Measurements from ENCODE around the gene RFX6. TPM values are rescaled to one million over a fixed set of nuclear protein-coding genes. Genes with fewer than 3 reads are reported as not detected.
A peak's percentile ranks its signal among the peaks of the same experiment; 100 is the strongest.

Gene RFX6
- total RNA-seq, 2 experiments from 2014 or later = not detected

DNA sequence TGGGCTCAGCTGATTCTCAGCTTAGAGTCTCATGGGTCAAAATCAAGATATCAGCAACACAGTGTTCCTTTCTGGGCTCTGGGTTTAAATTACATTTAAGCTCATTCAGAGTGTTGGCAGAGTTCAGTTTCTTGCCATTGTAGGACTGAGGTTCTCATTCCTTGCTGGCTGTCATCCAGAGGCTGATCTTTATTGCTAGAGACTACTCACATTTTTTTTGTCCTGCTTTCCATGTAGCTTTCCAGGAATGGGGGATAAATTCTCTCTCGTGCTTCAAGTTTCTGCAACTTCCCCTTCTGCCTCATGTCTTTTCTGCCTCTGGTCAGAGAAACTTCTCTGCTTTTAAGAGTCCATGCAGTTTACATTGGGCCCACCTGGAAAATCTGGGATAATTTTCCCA, 86.9 kb downstream of the RFX6 start:
- Histone ChIP-seq H3K4me1 (ENCODE audit: insufficient read depth, low read length) (no peaks in the 10 kb centered on the region), H3K27ac (ENCODE audit: low read depth in 1 of 2, low read length in 2 of 2) (no peak overlapping the region), H3K36me3 (ENCODE audit: insufficient read depth, low read length) (no peaks in the 10 kb centered on the region), H3K27me3 (ENCODE audit: control insufficient read depth in 1 of 2, insufficient read depth in 2 of 2, low read length in 2 of 2) (no peaks in the 10 kb centered on the region), H3K9me3 (ENCODE audit: control insufficient read depth in 1 of 2, insufficient read depth in 1 of 2, low read length in 2 of 2) (no peaks in the 10 kb centered on the region), H3K4me3 (ENCODE audit: low read length) (no peak overlapping the region)
- H3K9me3 Mint-ChIP-seq = no peaks in the 10 kb centered on the region
- H3K36me3 Mint-ChIP-seq (ENCODE audit: low read depth) = no peaks in the 10 kb centered on the region
- H3K4me1 Mint-ChIP-seq (ENCODE audit: low read depth) = no peaks in the 10 kb centered on the region
- no peak overlapping the region for H3K27ac Mint-ChIP-seq
- intact Hi-C loops (cut with DNase I, micrococcal nuclease) = no loop called here
- TF ChIP-seq CTCF (IDR thresholded peaks at IDR 0.05) = no peak
- no peak for DNase-seq
- H3K27me3 Mint-ChIP-seq = peaks cover 9% of the 10 kb centered on the region
- no peak for ATAC-seq (ENCODE audit: poor library complexity)
- H3K4me3 Mint-ChIP-seq = no peak overlapping the region
- CTCF ChIA-PET = interaction anchor here (1.1 kb wide), 1 partner anchor 9 kb away, joined by 3 read pairs; no protein-coding TSS in a partner anchor
- POLR2A ChIA-PET = no interaction called here

DNA sequence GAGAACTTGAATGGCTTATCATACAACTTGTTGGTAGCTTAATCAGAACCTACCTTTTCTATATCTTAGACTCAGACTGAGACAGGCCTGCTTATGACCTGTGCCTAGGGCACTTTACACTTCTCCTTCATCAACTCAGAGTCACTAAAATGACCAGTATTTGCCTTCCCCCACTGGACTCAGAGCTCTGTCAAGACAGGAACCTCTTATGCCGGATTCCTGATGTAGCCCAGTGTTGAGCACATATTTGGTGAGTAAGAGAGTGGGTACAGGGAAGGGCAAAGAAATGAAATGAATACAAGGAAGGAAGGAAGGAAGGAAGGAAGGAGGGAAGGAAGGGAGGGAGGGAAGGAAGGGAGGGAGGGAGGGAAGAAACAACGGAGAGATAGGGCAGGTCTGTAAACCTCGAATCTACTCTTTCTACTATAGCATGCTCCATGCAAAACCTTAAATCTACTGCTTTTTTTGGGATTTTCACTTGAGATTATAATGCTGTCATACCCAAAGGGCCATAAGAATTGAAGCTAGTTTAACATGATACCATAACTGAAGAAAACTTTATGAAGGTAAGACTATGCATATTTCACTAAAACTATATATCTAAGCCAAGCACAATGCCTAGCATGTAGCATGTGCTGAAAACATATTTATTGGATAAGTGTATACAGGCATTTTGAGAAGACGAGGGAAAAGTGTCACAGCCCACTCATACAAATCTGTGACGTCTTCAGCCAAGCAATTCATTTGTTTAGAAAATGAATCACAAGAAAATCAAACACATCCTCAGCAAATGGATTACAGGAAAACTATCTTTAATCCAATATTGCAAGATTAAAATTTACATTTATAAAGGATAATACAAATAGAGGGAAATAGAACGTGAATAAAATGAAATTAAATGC, 89.9 kb downstream of the RFX6 start:
- TF ChIP-seq CTCF (IDR thresholded peaks at IDR 0.05) = no peak
- no peaks in the 10 kb centered on the region for H3K4me1 ChIP-seq (ENCODE audit: insufficient read depth, low read length)
- DNase-seq (no peak), ATAC-seq (ENCODE audit: poor library complexity) (no peak)
- Mint-ChIP-seq H3K36me3 (ENCODE audit: low read depth) (no peaks in the 10 kb centered on the region), H3K4me1 (ENCODE audit: low read depth) (no peaks in the 10 kb centered on the region), H3K27ac (no peak overlapping the region), H3K9me3 (no peaks in the 10 kb centered on the region), H3K4me3 (no peak overlapping the region), H3K27me3 (peaks cover 12% of the 10 kb centered on the region)
- no peak overlapping the region for H3K27ac ChIP-seq (ENCODE audit: low read depth in 1 of 2, low read length in 2 of 2)
- ChIA-PET CTCF (interaction anchor here (1.3 kb wide), 1 partner anchor 11 kb away, joined by 3 read pairs; no protein-coding TSS in a partner anchor), POLR2A (no interaction called here)
- H3K36me3 ChIP-seq (ENCODE audit: insufficient read depth, low read length) = no peaks in the 10 kb centered on the region
- intact Hi-C loops (cut with DNase I, micrococcal nuclease) = no loop called here
- no peaks in the 10 kb centered on the region for H3K27me3 ChIP-seq (ENCODE audit: control insufficient read depth in 1 of 2, insufficient read depth in 2 of 2, low read length in 2 of 2)
- no peak overlapping the region for H3K4me3 ChIP-seq (ENCODE audit: low read length)
- H3K9me3 ChIP-seq (ENCODE audit: control insufficient read depth in 1 of 2, insufficient read depth in 1 of 2, low read length in 2 of 2) = no peaks in the 10 kb centered on the region

GRCh38 chr6:116969211-116969863, 92.3 kb downstream of the RFX6 start:
- peak; percentile 46 for TF ChIP-seq CTCF (IDR thresholded peaks at IDR 0.05)
- ATAC-seq (ENCODE audit: poor library complexity) (no peak), DNase-seq (peak in 3 of 14 experiments; percentile 17 to 27 (median 22))
- ChIA-PET POLR2A (no interaction called here), CTCF (no interaction called here)
- Mint-ChIP-seq H3K27ac (no peak overlapping the region), H3K4me3 (no peak overlapping the region), H3K36me3 (ENCODE audit: low read depth) (no peaks in the 10 kb centered on the region), H3K9me3 (no peaks in the 10 kb centered on the region), H3K27me3 (peaks cover 12% of the 10 kb centered on the region), H3K4me1 (ENCODE audit: low read depth) (no peaks in the 10 kb centered on the region)
- Histone ChIP-seq H3K4me3 (ENCODE audit: low read length) (no peak overlapping the region), H3K27me3 (ENCODE audit: control insufficient read depth in 1 of 2, insufficient read depth in 2 of 2, low read length in 2 of 2) (no peaks in the 10 kb centered on the region), H3K36me3 (ENCODE audit: insufficient read depth, low read length) (no peaks in the 10 kb centered on the region), H3K9me3 (ENCODE audit: control insufficient read depth in 1 of 2, insufficient read depth in 1 of 2, low read length in 2 of 2) (no peaks in the 10 kb centered on the region), H3K4me1 (ENCODE audit: insufficient read depth, low read length) (no peaks in the 10 kb centered on the region), H3K27ac (ENCODE audit: low read depth in 1 of 2, low read length in 2 of 2) (no peak overlapping the region)
- intact Hi-C loops (cut with DNase I, micrococcal nuclease) = no loop called here
